OCI-LY3 (cell line): ENCODE data around the gene RAB9A.

Source experiments
- EZH2phosphoT487 ChIP-seq: fragments of 200-600 bp; shearing (Covaris generic); IDR thresholded peaks from 2 replicates; pipeline ENCODE4 v1.6.1; 2018; ENCODE audit warnings: antibody characterized with exemption, mixed run types, low read depth
- TF ChIP-seq, protein P1 (sequence below): fragments of 200-600, 300-600 bp; sonication (generic); IDR thresholded peaks from 2 replicates; pipeline ENCODE4 v1.5.1; 2014; ENCODE audit warnings: antibody characterized with exemption, low read length, low read depth

DNA sequence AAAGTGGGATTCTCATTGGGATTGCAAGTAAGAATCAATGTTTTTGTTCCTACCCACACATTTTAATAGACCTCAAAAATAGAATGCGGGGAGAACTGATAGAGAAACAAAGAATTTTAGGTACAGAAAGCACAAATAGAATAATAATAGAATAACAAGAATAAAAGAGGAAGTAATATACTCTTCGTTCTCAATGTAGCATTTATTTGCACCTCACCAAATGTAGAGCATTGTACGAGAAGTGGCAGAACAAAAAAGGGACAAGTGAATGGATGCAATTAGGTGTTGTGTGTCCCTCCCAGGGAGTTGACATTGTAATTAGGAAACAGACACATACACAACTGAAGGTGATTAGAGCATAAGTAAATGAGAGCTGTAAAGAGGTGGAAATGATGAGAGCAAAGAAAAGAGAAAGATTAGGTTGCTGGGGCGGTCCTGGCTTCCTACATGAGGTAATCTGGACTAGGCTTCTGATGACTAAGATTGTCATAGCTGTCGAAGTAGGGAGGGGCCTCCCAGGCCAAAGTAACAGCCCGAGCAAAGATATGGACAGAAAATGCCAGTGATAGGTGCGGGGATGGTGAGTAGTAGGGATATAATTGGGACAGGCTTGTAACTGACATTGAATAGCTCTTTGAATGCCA, 10.4 kb downstream of the RAB9A start:
- TF ChIP-seq, protein P1, sequence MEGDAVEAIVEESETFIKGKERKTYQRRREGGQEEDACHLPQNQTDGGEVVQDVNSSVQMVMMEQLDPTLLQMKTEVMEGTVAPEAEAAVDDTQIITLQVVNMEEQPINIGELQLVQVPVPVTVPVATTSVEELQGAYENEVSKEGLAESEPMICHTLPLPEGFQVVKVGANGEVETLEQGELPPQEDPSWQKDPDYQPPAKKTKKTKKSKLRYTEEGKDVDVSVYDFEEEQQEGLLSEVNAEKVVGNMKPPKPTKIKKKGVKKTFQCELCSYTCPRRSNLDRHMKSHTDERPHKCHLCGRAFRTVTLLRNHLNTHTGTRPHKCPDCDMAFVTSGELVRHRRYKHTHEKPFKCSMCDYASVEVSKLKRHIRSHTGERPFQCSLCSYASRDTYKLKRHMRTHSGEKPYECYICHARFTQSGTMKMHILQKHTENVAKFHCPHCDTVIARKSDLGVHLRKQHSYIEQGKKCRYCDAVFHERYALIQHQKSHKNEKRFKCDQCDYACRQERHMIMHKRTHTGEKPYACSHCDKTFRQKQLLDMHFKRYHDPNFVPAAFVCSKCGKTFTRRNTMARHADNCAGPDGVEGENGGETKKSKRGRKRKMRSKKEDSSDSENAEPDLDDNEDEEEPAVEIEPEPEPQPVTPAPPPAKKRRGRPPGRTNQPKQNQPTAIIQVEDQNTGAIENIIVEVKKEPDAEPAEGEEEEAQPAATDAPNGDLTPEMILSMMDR, result no peak
- no peak for TF ChIP-seq EZH2phosphoT487
